Adrenal gland (tissue), 12 donors: Measurements from ENCODE around the gene LRP8. TPM values are rescaled to one million over a fixed set of nuclear protein-coding genes. Genes with fewer than 3 reads are reported as not detected.

Experiments used
- DNase-seq, 7 donors: peaks; one replicate each; pipeline ENCODE4 v3.0.0-alpha.2; 2019 to 2020
- H3K27ac ChIP-seq, 5 donors: fragments of 200-600 bp; sonication (generic) in 4 of 5; 1 replicate in 3 of 5; 2 replicates in 2 of 5; pipeline versions ENCODE4 v1.5.1 to v1.8.0; 2016 to 2020; ENCODE audit warnings: mild to moderate bottlenecking in 1 of 5
- H3K27me3 ChIP-seq: fragments of 200-600 bp; 2 replicates; pipeline ENCODE4 v1.8.0; 2021
- H3K36me3 ChIP-seq, 2 donors: fragments of 200-600 bp; replicated peaks in 1 of 2; 1 replicate in 1 of 2; 2 replicates in 1 of 2; pipeline versions ENCODE4 v1.5.1 to v1.8.0; 2018 to 2022
- H3K4me1 ChIP-seq, 2 donors: fragments of 200-600 bp; replicated peaks in 1 of 2; 1 replicate in 1 of 2; 2 replicates in 1 of 2; pipeline versions ENCODE4 v1.5.1 to v1.8.0; 2018 to 2021
- H3K4me3 ChIP-seq, 4 donors: fragments of 200-600 bp; sonication (generic) in 3 of 4; one replicate each; pipeline ENCODE4 v1.5.1; 2016 to 2018
- H3K9me3 ChIP-seq, 3 donors: fragments of 200-600 bp; sonication (generic) in 1 of 3; replicated peaks in 1 of 3; 1 replicate in 2 of 3; 2 replicates in 1 of 3; pipeline versions ENCODE4 v1.5.1 to v1.8.0; 2016 to 2021
- POLR2A ChIP-seq, 2 donors: fragments of 450-650 bp; IDR thresholded peaks; one replicate each; pipeline ENCODE4 v1.6.1; 2017; ENCODE audit warnings: antibody characterized with exemption in 2 of 2, mild to moderate bottlenecking in 2 of 2, moderate library complexity in 1 of 2
- WGBS, 4 donors: extraction: QIAGEN DNeasy Blood & Tissue Kit in 2 of 4; methylation state at CpG; one replicate each; pipeline versions ENCODE4 v1.1.5 to v1.1.7; 2013 to 2017; 5-methylcytosine and 5-hydroxymethylcytosine counted together
- intact Hi-C, 2 donors: fragments of 100-400 bp; cut with DNase I; formaldehyde crosslinking; loops; one replicate each; pipeline versions ENCODE4 v1.14.1 to v1.15.0; 2022 to 2023
- polyA plus RNA-seq, 3 donors: library from polyadenylated mRNA; stranded (reverse); fragments of 200-250 nt in 2 of 3; fragments of 350-450 nt in 1 of 3; fragmentation: Illumina TruSeq in 1 of 3; extraction: RNeasy Lipid Tissue Mini Kit (QIAGEN cat#74804) in 1 of 3; gene quantifications; one replicate each; pipeline ENCODE4 v1.2.3, GENCODE V29; 2013 to 2014
- total RNA-seq, 9 donors: library from RNA; depleted of rRNA in 4 of 9; stranded (reverse); fragments of >200 nt in 4 of 9; fragments of 120-200 nt in 1 of 9; fragmentation: NEBNext Ultra II Directional in 1 of 9; extraction: Animal tissue kit (Norgen Biotek cat#: 25700) in 1 of 9; gene quantifications; one replicate each; pipeline versions ENCODE4 v1.1.0 to v1.2.4, GENCODE V29; 2013 to 2023
- TF ChIP-seq, protein P1 (sequence below), 6 experiments: fragments of 450-650 bp in 4 of 6; fragments of 200-600 bp in 2 of 6; sonication (generic) in 1 of 6; IDR thresholded peaks; 1 replicate in 5 of 6; 2 replicates in 1 of 6; pipeline versions ENCODE4 v1.5.1 to v1.8.0; 2016 to 2021; ENCODE audit warnings: antibody characterized with exemption in 6 of 6, mild to moderate bottlenecking in 2 of 6, moderate library complexity in 1 of 6
- donor health status: healthy with polysubstance abuse.
- donor health status: Bipolar disorder and iron deficiency.
- donor health status: DM: yes; HTN: yes; CAD: no.
- donor health status: DM: no; HTN: no; CAD: no.
- donor health status: DM: no; HTN: no; CAD: no.
- donor health status: DM: yes; HTN: yes; CAD: no.

The LRP8 gene
- total and polyA plus RNA-seq, 12 donors = 0.64 to 7.6 (median 2.7) TPM

DNA sequence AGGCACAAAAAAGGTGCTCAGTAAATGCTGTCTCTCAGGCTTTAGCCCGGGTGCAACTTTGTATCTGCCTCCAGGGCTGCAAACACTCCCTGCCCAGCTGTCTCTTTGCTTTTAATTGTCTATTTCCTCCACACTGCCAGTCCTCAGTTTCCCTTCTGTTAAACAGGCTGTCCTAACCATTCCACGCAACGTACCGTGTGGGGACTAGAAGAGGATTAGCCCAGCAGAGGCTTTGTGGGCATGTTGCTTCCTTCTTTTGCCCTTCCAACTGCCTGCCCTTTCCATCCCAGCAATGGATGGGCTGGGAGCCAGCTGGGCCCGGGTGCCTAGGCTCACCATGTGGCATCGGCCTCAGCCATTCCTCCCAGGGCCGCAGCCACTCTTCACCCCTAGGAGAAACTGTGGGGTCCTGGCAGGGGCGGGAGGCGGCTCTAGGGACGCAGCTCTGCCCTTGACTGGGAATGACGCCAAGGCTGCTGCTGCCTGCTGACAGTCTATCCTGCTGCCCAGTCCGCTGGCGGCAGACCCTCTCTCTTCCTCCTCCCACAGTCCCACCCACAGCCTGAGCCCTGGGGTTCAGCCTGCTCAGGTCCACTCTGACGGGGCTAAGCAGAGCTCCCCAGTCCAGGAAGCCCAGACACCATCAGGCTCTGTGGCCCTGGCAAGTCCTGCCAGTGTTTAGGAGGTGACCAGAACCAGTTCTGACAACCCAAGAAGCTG, 40.6 kb upstream of the LRP8 start:
- WGBS, 4 donors = 37 to 54% (median 47%) methylated on average over 6 to 14 of the region's 14 CpGs
- intact Hi-C loops = no loop called here
- Histone ChIP-seq H3K9me3 (no peaks in the 10 kb centered on the region), H3K27ac (no peak overlapping the region), H3K27me3 (peaks cover 6% of the 10 kb centered on the region), H3K36me3 (no peaks in the 10 kb centered on the region), H3K4me1 (no peaks in the 10 kb centered on the region), H3K4me3 (no peak overlapping the region)
- TF ChIP-seq, protein P1, sequence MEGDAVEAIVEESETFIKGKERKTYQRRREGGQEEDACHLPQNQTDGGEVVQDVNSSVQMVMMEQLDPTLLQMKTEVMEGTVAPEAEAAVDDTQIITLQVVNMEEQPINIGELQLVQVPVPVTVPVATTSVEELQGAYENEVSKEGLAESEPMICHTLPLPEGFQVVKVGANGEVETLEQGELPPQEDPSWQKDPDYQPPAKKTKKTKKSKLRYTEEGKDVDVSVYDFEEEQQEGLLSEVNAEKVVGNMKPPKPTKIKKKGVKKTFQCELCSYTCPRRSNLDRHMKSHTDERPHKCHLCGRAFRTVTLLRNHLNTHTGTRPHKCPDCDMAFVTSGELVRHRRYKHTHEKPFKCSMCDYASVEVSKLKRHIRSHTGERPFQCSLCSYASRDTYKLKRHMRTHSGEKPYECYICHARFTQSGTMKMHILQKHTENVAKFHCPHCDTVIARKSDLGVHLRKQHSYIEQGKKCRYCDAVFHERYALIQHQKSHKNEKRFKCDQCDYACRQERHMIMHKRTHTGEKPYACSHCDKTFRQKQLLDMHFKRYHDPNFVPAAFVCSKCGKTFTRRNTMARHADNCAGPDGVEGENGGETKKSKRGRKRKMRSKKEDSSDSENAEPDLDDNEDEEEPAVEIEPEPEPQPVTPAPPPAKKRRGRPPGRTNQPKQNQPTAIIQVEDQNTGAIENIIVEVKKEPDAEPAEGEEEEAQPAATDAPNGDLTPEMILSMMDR (IDR thresholded peaks at IDR 0.05) = no peak
- no peak for TF ChIP-seq POLR2A (IDR thresholded peaks at IDR 0.05)
- DNase-seq = peak in 3 of 7 donors; percentile 9 to 37 (median 16)

DNA sequence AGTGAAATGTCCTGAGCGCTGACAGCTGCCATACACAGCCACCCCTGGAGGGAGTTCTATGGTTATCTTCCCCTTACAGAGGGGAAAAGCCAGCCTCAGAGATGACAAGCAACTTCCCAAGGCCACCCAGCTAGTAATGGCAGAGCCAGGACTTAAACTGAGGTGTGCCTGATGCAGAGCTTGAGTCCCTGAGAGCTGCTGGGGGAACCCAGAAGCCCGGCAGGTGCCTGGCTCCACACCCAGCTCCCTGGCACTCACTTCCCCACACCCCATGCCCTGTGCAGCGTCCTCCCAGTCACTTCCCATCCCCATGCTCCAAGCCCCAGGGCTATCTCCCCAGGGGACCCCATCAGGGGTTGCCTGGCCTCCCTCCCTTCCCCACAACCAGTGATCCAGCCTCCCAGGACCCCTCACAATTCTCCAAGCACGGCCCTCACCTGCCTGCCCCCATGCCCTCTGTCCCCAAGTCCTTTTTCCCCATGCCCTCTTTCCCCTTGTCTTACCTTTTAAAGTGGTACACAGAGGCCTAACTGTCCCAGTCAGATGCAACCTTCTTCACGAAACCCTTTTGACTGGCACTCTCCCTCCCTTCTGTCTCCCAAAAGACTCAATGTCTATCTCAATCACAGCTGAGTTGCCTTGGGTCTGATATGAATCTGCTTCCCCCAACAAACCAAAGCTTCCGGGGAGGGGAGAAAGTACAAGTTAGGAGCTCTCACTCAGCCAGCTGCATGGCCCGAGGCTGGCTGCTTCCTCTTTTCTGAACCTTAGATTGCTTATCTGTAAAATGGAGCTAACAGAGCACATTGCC, 39.8 kb upstream of the LRP8 start:
- peak in 2 of 7 donors; percentile 15 to 50 for DNase-seq
- Histone ChIP-seq H3K27ac (no peak overlapping the region), H3K9me3 (no peaks in the 10 kb centered on the region), H3K4me1 (no peaks in the 10 kb centered on the region), H3K36me3 (no peaks in the 10 kb centered on the region), H3K27me3 (peaks cover 6% of the 10 kb centered on the region), H3K4me3 (no peak overlapping the region)
- no peak for TF ChIP-seq POLR2A (IDR thresholded peaks at IDR 0.05)
- TF ChIP-seq, protein P1 (IDR thresholded peaks at IDR 0.05) = no peak
- intact Hi-C loops = no loop called here
- 64 to 73% (median 67%) methylated on average over 7 of the region's 7 CpGs for WGBS, 4 donors

DNA sequence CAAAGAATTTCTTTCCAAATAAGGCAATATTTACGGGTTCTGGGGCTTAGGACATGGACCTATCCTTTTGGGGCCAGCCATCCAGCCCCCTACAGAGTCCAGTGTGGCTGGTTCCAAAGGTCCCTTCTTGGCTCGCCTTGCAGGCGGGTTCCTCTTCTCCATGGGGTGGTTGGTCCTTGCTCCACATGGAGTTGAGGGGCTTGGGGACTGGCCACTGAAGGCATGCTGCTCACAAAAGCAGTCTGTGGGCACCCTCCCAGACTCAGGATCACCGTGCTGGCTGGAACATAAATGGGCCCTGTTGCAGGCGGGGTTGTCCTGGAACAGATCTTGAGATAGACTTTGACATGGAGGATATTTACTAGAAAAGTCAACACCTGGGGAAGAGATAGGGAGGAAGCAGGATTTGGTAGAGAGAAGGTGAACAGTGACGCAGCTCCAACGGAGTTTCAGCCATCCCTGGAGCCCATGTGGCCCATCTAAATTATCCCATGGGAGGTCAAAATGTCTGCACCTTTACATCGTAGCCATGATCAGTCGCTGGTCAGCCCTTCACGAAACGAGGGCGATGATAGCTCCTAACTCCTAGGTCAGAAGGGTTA, 39.1 kb upstream of the LRP8 start:
- 86 to 90% (median 87%) methylated on average over 12 of the region's 12 CpGs for WGBS, 4 donors
- intact Hi-C loops = no loop called here
- no peaks in the 10 kb centered on the region for H3K36me3 ChIP-seq
- H3K9me3 ChIP-seq = no peaks in the 10 kb centered on the region
- no peak for TF ChIP-seq POLR2A (IDR thresholded peaks at IDR 0.05)
- no peaks in the 10 kb centered on the region for H3K4me1 ChIP-seq
- H3K4me3 ChIP-seq = no peak overlapping the region
- no peak overlapping the region for H3K27ac ChIP-seq
- DNase-seq = peak in 2 of 7 donors; percentile 7 to 13
- H3K27me3 ChIP-seq = peaks cover 6% of the 10 kb centered on the region

DNA sequence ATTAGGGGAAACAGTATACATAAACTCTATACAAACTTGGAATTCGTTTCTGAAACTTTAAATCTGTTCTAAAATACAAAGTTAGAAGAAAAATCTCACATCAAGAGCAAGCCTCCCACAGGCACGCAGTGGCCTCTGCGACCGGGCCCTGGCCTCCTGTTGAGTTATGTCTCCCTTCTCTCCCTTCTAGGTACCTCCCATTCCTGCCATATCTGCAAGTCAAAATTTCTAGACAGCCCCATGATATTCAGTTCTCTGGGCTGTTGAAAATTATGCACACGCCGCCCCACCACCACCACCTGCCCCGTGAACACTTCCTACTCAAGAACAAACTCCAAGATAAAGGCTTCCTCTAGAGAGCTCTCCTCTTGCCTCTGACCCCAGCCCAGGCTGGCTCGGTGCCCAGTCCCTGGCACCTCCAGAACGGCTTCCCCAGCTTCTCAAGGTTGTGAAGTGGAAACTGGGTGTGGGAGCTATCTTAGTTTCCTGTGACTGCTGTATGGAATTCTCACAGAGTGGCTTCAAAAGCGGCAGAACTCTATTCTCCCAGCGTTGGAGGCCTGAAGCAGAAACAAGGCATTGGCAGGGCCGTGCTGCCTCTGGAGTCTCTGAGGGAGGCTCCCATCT, 37.7 kb upstream of the LRP8 start:
- H3K36me3 ChIP-seq = no peaks in the 10 kb centered on the region
- TF ChIP-seq, protein P1 (IDR thresholded peaks at IDR 0.05) = no peak
- TF ChIP-seq POLR2A (IDR thresholded peaks at IDR 0.05) = no peak
- intact Hi-C loops = no loop called here
- H3K4me3 ChIP-seq = no peak overlapping the region
- no peak overlapping the region for H3K27ac ChIP-seq
- peaks cover 4% of the 10 kb centered on the region for H3K27me3 ChIP-seq
- no peaks in the 10 kb centered on the region for H3K4me1 ChIP-seq
- DNase-seq = peak in 2 of 7 donors; percentile 18 to 46
- H3K9me3 ChIP-seq = no peaks in the 10 kb centered on the region
- WGBS, 4 donors = 60 to 70% (median 65%) methylated on average over 12 of the region's 12 CpGs
